Vagina (tissue), 2 donors: ENCODE results near the gene GPR162. TPM values are rescaled to one million over a fixed set of nuclear protein-coding genes. Genes with fewer than 3 reads are reported as not detected.
A peak's percentile ranks its signal among the peaks of the same experiment; 100 is the strongest.
"Not testable (repeated sequence)": the region's sequence is repeated elsewhere in the genome, so short reads cannot be mapped to it uniquely, and the experiment has no call there.

Experiments
- DNase-seq, 2 donors: peaks; one replicate each; pipeline ENCODE4 v3.0.0-alpha.2; 2017; ENCODE audit errors: extremely low spot score in 2 of 2
- H3K27ac ChIP-seq: fragments of 200-600 bp; sonication (generic); one replicate; pipeline ENCODE4 v1.5.1; 2019
- H3K27me3 ChIP-seq: fragments of 200-600 bp; sonication (generic); one replicate; pipeline ENCODE4 v1.5.1; 2019
- H3K36me3 ChIP-seq, 2 donors: fragments of 200-600 bp; sonication (generic); one replicate each; pipeline ENCODE4 v1.5.1; 2017 to 2019
- H3K4me1 ChIP-seq: fragments of 200-600 bp; sonication (generic); one replicate; pipeline ENCODE4 v1.5.1; 2019
- H3K4me3 ChIP-seq, 2 donors: fragments of 200-600 bp; sonication (generic); 1 replicate in 1 of 2; 2 replicates in 1 of 2; pipeline ENCODE4 v1.5.1; 2016 to 2019
- H3K9me3 ChIP-seq: fragments of 200-600 bp; sonication (generic); one replicate; pipeline ENCODE4 v1.5.1; 2019
- CTCF ChIP-seq, 3 experiments: fragments of 450-650 bp in 2 of 3; fragments of 200-600 bp in 1 of 3; sonication (generic) in 1 of 3; IDR thresholded peaks; one replicate each; pipeline ENCODE4 v1.5.1; 2017 to 2019; ENCODE audit warnings: antibody characterized with exemption in 3 of 3, mild to moderate bottlenecking in 2 of 3, moderate library complexity in 2 of 3
- POLR2A ChIP-seq, 2 donors: fragments of 450-650 bp; IDR thresholded peaks; one replicate each; pipeline ENCODE4 v1.6.1; 2017; ENCODE audit warnings: antibody characterized with exemption in 2 of 2, mild to moderate bottlenecking in 2 of 2, moderate library complexity in 2 of 2
- POLR2AphosphoS5 ChIP-seq, 2 donors: sonication (generic); formaldehyde crosslinking; IDR thresholded peaks; one replicate each; pipeline ENCODE4 v1.9.0; 2017; ENCODE audit warnings: antibody characterized with exemption in 2 of 2, mild to moderate bottlenecking in 2 of 2, low read depth in 1 of 2; ENCODE audit not compliant: insufficient read depth in 1 of 2
- intact Hi-C: fragments of 100-400 bp; cut with DNase I; formaldehyde crosslinking; loops from one replicate; pipeline ENCODE4 v1.15.1; 2023
- total RNA-seq: library from RNA; depleted of rRNA; stranded (reverse); fragments of >200 nt; gene quantifications from one replicate; pipeline ENCODE4 v1.2.3, GENCODE V29; 2016

GPR162 gene
- total RNA-seq, 1 donor from 2014 or later, result 3.2 TPM

- peaks cover 6 to 72% of the 10 kb centered on the region in 2 donors for H3K36me3 ChIP-seq
- no peak overlapping the region for H3K4me3 ChIP-seq
- intact Hi-C loops, result no loop called here
- DNase-seq, result no peak
- peaks cover 11% of the 10 kb centered on the region for H3K4me1 ChIP-seq
- TF ChIP-seq POLR2A (IDR thresholded peaks at IDR 0.05) (no peak), CTCF (IDR thresholded peaks at IDR 0.05) (no peak), POLR2AphosphoS5 (IDR thresholded peaks at IDR 0.05; ENCODE audit: insufficient read depth in 1 of 2, low read depth in 1 of 2) (no peak)
- H3K9me3 ChIP-seq, result no peaks in the 10 kb centered on the region
- H3K27me3 ChIP-seq, result no peaks in the 10 kb centered on the region
- H3K27ac ChIP-seq, result no peak overlapping the region
These were observed 41.4 kb downstream of the GPR162 start for GRCh38 chr12:6863033-6863432.

- intact Hi-C loops, result no loop called here
- peaks cover 18% of the 10 kb centered on the region for H3K4me1 ChIP-seq
- H3K9me3 ChIP-seq, result no peaks in the 10 kb centered on the region
- H3K27me3 ChIP-seq, result no peaks in the 10 kb centered on the region
- H3K36me3 ChIP-seq, result peaks cover 6 to 65% of the 10 kb centered on the region in 2 donors
- no peak overlapping the region for H3K27ac ChIP-seq
- no peak for TF ChIP-seq POLR2AphosphoS5 (IDR thresholded peaks at IDR 0.05; ENCODE audit: insufficient read depth in 1 of 2, low read depth in 1 of 2)
- no peak for DNase-seq
- H3K4me3 ChIP-seq, result no peak overlapping the region
These were observed 42.1 kb downstream of the GPR162 start for GRCh38 chr12:6863586-6864321.

DNA sequence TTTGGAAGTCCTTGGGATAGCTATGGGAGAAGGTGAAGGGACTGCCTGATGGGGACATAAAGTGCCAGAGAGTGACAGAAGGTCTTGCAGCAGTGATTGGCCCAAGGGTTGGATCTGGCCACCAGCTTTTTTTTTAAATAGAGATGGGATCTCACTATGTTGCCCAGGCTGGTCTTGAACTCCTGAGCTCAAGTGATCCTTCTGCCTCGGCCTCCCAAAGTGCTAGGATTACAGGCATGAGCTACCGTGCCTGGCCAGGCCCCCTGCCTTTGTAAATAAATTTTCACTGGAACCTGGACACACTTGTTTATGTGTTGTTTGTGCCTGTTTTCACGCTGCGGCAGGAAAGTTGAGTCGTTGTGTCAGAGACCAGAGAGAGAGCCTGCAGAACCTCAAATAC is 43.7 kb downstream of the GPR162 start:
- peaks cover 33% of the 10 kb centered on the region for H3K4me1 ChIP-seq
- DNase-seq, H3K4me3 ChIP-seq, H3K27me3 ChIP-seq, H3K9me3 ChIP-seq, H3K27ac ChIP-seq: not testable (repeated sequence)
- intact Hi-C loops, result loop anchor here (5.0 kb wide), 1 partner anchor 62 kb away; the partner anchor contains the start of gene ATN1
- H3K36me3 ChIP-seq, result peaks cover 6 to 57% of the 10 kb centered on the region in 2 donors

DNA sequence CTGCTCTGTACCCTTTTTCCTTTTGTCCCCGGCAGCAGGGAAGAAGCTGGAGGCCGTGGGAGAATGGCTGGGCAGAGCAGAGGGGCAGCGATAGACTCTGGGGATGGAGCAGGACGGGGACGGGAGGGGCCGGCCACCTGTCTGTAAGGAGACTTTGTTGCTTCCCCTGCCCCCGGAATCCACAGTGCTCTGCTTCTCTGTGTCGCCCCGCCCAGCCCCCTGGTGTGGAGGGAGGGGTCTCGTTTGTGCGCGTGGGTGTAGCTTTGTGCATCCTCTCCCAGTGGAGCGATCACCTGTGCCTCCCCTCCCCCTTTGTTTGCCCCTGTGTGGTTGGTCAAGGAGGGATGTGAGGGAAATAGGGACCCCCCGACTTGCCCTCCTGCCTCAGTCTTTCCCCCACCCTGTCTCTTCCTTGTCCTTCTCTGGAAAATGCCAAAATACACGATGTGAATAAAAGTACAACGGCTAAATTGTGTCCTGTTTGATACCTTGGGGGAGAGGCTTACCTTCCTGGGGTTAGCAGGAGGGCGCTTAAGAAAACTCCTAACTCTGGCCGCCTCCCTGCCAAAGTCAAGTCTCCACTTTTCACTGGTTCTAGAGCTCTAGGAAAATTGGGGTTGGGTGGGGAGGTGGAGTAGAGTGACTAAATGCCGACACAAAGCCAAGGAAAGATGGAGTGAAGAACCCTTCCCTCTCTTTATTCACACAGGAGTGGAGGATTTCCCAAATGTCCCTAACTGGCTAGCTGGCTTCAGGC is 44.7 kb downstream of the GPR162 start:
- Histone ChIP-seq H3K4me3 (peak overlapping the region; percentile 92 to 99), H3K4me1 (peaks cover 39% of the 10 kb centered on the region), H3K36me3 (peaks cover under 1 to 53% of the 10 kb centered on the region in 2 donors), H3K27me3 (no peaks in the 10 kb centered on the region), H3K9me3 (no peaks in the 10 kb centered on the region), H3K27ac (peak overlapping the region; percentile 93)
- intact Hi-C loops, result loop anchor here (5.0 kb wide), 1 partner anchor 61 kb away; the partner anchor contains the start of gene ATN1
- TF ChIP-seq CTCF (IDR thresholded peaks at IDR 0.05) (no peak), POLR2A (IDR thresholded peaks at IDR 0.05) (no peak), POLR2AphosphoS5 (IDR thresholded peaks at IDR 0.05; ENCODE audit: insufficient read depth in 1 of 2, low read depth in 1 of 2) (no peak)
- DNase-seq, result no peak

GRCh38 chr12:6866920-6867412 is 45.3 kb downstream of the GPR162 start:
- Histone ChIP-seq H3K9me3 (no peaks in the 10 kb centered on the region), H3K27ac (peak overlapping the region; percentile 93), H3K36me3 (peaks cover 0 to 47% of the 10 kb centered on the region in 2 donors), H3K4me1 (peaks cover 46% of the 10 kb centered on the region), H3K4me3 (peak overlapping the region; percentile 92 to 99), H3K27me3 (no peaks in the 10 kb centered on the region)
- DNase-seq, result no peak
- intact Hi-C loops, result loop anchor here (5.0 kb wide), 1 partner anchor 60 kb away; the partner anchor contains the start of gene ATN1
- TF ChIP-seq POLR2AphosphoS5 (IDR thresholded peaks at IDR 0.05; ENCODE audit: insufficient read depth in 1 of 2, low read depth in 1 of 2), result no peak
- no peak for TF ChIP-seq CTCF (IDR thresholded peaks at IDR 0.05)
- TF ChIP-seq POLR2A (IDR thresholded peaks at IDR 0.05), result no peak
